AG04450 (cell line): Measurements from ENCODE around the gene DNAJC5. TPM values are rescaled to one million over a fixed set of nuclear protein-coding genes. Genes with fewer than 3 reads are reported as not detected.

Experiments used
- CTCF ChIA-PET: fragments of 300-600, 350-600 bp; formaldehyde crosslinking; extraction: SDS; loops from one replicate; lab custom pipeline; 2022; ENCODE audit warnings: antibody characterized with exemption, inconsistent platforms; lab: Charles Lee
- POLR2A ChIA-PET: fragments of 350-600 bp; formaldehyde crosslinking; extraction: SDS; loops from one replicate; lab custom pipeline; 2021; ENCODE audit warnings: antibody characterized with exemption, inconsistent platforms; lab: Yijun Ruan, JAX
- DNase-seq: peaks from one replicate; pipeline ENCODE4 v3.0.0-alpha.2; 2011; ENCODE audit warnings: low read depth, low spot score
- H3K27ac ChIP-seq: one replicate; pipeline ENCODE4 v1.5.1; 2012; ENCODE audit warnings: low read depth, low read length, control low read depth
- H3K27me3 ChIP-seq: one replicate; pipeline ENCODE4 v1.6.0; 2012; ENCODE audit warnings: low read length; ENCODE audit not compliant: control insufficient read depth, insufficient read depth
- H3K4me3 ChIP-seq: 2 replicates; pipeline ENCODE4 v1.5.1; 2011; ENCODE audit warnings: mild to moderate bottlenecking, low read depth, low read length, control low read depth
- H3K9me3 ChIP-seq: 2 replicates; pipeline ENCODE4 v1.5.1; 2012; ENCODE audit warnings: low read length; ENCODE audit not compliant: control insufficient read depth, insufficient read depth
- polyA plus RNA-seq: library from polyadenylated mRNA; depleted of rRNA; stranded (reverse); fragments of >200 nt; gene quantifications from 2 replicates; pipeline ENCODE4 v1.2.3, GENCODE V29; 2011
- TF ChIP-seq, protein P1 (sequence below): IDR thresholded peaks from 2 replicates; pipeline ENCODE4 v1.5.1; 2011; ENCODE audit warnings: low read depth, low read length, control low read depth, inconsistent platforms

DNAJC5 gene
- polyA plus RNA-seq, 1 experiment, result 36.7 TPM

DNA sequence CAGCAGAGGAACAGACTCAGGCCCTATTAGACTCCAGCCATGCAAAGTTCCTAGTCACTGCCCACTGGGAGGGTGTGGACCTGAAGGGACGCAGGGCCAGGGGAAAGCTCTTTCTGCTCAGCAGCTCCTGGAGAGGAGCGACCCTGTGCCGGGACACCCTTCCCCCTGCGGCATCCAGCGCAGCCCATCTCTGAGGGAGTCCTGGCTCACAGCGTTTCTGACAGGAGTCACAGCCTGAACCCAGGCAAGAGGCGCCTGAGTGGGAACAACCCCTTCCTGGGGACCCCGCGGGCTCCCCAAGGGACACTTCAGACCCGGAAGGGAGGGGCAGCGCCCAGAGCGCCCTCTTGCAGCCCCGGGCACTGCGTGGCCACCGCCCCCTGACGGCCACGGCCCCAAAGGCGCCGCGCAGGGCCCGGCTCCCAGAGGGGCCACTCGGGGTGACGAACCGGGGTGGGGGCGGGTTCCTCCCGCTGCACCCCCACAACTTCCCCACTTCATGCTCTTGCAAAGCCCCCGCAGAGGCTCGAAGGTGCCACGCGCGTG lies 60.4 kb downstream of the DNAJC5 start:
- Histone ChIP-seq H3K27ac (no peak overlapping the region), H3K4me3 (peak overlapping the region; percentile 84), H3K27me3 (no peaks in the 10 kb centered on the region), H3K9me3 (no peaks in the 10 kb centered on the region; the same call in 1 of the 2 replicates)
- no peak for DNase-seq
- TF ChIP-seq, protein P1, sequence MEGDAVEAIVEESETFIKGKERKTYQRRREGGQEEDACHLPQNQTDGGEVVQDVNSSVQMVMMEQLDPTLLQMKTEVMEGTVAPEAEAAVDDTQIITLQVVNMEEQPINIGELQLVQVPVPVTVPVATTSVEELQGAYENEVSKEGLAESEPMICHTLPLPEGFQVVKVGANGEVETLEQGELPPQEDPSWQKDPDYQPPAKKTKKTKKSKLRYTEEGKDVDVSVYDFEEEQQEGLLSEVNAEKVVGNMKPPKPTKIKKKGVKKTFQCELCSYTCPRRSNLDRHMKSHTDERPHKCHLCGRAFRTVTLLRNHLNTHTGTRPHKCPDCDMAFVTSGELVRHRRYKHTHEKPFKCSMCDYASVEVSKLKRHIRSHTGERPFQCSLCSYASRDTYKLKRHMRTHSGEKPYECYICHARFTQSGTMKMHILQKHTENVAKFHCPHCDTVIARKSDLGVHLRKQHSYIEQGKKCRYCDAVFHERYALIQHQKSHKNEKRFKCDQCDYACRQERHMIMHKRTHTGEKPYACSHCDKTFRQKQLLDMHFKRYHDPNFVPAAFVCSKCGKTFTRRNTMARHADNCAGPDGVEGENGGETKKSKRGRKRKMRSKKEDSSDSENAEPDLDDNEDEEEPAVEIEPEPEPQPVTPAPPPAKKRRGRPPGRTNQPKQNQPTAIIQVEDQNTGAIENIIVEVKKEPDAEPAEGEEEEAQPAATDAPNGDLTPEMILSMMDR, result peak; percentile 21; the same call in 1 of the 2 replicates
- ChIA-PET CTCF (interaction anchor here (1.8 kb wide), 1 partner anchor 18 kb away, joined by 5 read pairs; no protein-coding TSS in a partner anchor), POLR2A (interaction anchor here (0.6 to 2.2 kb wide), 2 partner anchors 65 to 90 kb away, joined by 3 to 7 read pairs; partner anchors contain the start of gene TPD52L2)

DNA sequence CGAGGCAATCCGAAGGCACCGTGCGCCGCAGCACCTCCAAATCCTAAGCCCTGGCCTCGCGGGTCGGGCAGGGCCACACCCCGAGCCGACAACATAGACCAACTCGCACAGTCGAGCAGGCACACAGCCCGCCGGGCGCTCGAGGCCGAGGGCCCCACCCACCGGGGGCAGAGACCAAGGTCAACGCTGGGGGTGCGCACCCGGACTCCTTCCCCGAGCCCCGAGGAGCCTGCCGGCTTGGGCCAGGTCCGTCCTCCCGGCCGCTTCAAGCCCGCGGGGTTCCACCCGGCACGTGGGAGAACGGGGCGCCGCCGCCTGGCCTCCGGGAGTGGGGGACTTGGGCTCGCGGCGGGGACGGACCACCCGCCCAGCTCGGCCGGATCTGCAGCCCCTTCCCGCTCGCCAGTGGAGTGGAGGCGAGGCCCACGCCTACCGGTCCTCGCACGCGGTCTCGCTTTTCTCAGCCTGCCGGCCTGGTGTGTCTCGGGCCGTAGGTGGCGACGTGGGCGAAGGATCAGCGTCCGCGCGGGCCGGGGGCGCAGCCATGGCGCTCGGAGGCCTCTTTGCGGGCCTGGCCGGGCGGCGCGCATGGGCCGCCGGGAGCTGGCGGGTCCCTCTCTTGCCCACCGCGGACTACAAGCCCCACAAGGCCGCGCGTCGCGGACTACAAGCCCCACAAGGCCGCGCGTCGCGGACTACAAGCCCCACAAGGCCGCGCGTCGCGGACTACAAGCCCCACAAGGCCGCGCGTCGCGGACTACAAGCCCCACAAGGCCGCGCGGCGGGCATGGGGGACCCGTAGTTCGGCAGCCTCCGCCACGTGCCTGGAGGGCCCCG lies 61.1 kb downstream of the DNAJC5 start, which contains the start of gene UCKL1:
Gene UCKL1, minus strand, starts transcription at position 590 of the 837 bp plus-strand sequence. Its CDS starts 44 bp downstream, at position 546.
- no peaks in the 10 kb centered on the region for H3K27me3 ChIP-seq
- H3K9me3 ChIP-seq, result no peaks in the 10 kb centered on the region; the same call in 1 of the 2 replicates
- H3K4me3 ChIP-seq, result peak within 1 kb of the TSS; percentile 84
- ChIA-PET CTCF (no interaction called here), POLR2A (interaction anchor here (0.5 to 2.2 kb wide), 6 partner anchors 17 to 249 kb away, joined by 3 to 7 read pairs (median 3); partner anchors contain the start of genes ARFRP1, TPD52L2 and ZGPAT)
- DNase-seq, result peak; percentile 80
- peak within 1 kb of the TSS; percentile 68 for H3K27ac ChIP-seq
- TF ChIP-seq, protein P1, result no peak

GRCh38 chr20:63956664-63957003 lies 61.7 kb downstream of the DNAJC5 start:
- H3K9me3 ChIP-seq, result no peaks in the 10 kb centered on the region; the same call in 1 of the 2 replicates
- TF ChIP-seq, protein P1, result no peak
- H3K4me3 ChIP-seq, result peak overlapping the region; percentile 51
- no peaks in the 10 kb centered on the region for H3K27me3 ChIP-seq
- ChIA-PET CTCF (no interaction called here), POLR2A (interaction anchor here (0.5 to 2.2 kb wide), 5 partner anchors 17 to 249 kb away, joined by 3 to 7 read pairs (median 3); partner anchors contain the start of genes ARFRP1, TPD52L2 and ZGPAT)
- DNase-seq, result no peak
- no peak overlapping the region for H3K27ac ChIP-seq

- TF ChIP-seq, protein P1, result peak; percentile 10; the same call in 1 of the 2 replicates
- Histone ChIP-seq H3K27me3 (no peaks in the 10 kb centered on the region), H3K27ac (peak overlapping the region; percentile 68), H3K4me3 (peak overlapping the region; percentile 51), H3K9me3 (no peaks in the 10 kb centered on the region; the same call in 1 of the 2 replicates)
- CTCF ChIA-PET, result no interaction called here
- no peak for DNase-seq
- POLR2A ChIA-PET, result interaction anchor here (1.1 to 2.2 kb wide), 2 partner anchors 92 to 250 kb away, joined by 5 to 7 read pairs; partner anchors contain the start of genes ARFRP1, TPD52L2 and ZGPAT
Observed at GRCh38 chr20:63957004-63957689, 62.2 kb downstream of the DNAJC5 start.
